ENCODE measurements around the gene CCT3.

Gene CCT3

DNA sequence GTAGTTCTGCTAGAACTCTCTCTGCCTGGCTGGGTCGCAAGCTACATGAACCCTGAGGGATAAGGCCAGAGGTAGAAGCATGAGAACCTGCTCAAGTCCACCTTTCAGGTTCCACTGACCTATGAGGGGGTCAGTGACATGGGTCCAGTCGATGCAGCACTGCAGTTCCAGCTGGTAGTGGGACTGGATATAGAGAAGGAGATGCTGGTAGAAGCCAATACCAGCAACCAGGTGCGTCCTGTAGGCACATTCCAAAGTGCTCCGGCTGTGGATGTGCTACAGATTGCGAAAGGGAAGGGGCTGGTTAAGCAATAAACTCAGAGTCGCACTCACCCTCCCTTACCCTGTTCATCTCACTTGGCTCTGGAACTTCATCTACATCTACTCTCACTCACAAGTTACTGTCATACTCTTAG is 61.1 kb downstream of the CCT3 start:
- no peak for DNase-seq

DNA sequence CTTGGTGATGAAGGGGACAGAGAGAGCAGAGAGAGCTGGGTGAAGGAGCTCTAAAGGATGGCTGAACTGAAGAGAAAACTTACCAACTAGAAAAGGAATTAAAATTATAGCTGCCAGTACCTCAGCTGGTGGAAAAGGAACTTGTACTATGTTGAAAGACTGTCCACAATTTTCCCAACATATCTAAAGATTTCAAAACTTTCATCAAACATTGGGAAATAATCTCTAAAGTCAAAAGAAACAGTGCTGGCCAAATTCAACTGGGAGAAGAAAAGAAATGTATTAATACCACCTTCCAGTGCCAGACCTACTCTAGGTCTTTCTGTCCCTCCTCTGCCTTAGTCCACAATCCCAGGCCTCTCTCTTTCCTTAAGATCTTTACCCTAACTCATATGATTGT is 61.6 kb downstream of the CCT3 start:
- DNase-seq, result no peak

DNA sequence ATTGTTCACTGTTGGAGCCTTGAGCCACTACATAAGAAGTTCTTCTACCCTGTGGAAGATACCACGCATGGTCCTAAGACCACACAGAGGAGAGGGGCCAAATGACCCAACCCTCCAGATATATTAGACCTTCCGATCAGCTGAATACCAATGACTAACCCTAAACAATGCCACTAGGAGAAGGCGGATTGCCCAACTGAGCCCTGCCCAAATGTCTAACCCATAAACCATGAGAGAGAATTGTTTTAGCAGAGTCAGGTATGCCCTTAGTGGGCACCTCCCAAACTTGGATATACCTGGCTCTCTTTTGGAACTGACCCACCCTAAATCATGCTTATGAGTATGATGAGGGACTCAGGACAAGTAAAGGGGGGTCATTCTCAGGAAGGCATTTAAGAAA is 67.8 kb downstream of the CCT3 start:
- DNase-seq, result no peak

DNA sequence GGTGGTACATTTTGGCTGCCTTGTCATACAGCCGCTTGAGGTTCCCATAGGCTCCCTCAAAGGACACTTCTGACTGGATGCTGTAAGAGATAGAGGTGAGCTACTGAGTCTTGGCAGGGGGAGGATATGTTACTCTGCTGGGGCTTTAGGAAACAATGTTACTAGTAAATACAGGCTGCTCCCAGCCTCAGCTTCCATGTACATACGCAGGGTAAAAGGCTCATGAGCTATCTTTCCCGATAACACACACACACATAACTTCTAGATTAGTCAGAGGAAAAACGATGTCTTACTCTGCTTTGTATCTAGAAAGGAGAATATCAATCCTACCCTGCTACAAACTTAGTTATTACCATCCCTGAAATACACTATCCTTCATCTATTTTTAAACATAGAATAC is 69.8 kb downstream of the CCT3 start:
- DNase-seq, result no peak

DNA sequence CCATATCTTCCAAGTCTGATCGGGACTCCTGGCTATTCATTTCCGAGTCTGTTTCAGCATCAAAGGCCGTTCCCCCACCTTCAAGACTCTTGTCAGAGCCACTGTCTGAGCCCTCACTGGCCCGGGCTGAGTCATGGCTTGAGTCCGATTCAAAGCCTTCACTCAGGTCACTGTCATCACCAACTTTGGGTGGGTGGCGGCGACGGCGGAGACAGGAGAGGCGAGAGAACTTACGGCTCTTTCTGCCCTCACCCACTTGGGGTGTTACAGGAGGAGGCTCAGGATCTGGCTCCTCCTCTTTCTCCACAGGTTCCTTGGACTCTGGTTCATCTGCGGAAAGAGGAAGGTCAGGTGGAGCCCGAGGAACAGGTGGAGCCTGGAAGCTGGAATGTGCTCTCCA is 72.0 kb downstream of the CCT3 start:
- DNase-seq, result no peak

DNA sequence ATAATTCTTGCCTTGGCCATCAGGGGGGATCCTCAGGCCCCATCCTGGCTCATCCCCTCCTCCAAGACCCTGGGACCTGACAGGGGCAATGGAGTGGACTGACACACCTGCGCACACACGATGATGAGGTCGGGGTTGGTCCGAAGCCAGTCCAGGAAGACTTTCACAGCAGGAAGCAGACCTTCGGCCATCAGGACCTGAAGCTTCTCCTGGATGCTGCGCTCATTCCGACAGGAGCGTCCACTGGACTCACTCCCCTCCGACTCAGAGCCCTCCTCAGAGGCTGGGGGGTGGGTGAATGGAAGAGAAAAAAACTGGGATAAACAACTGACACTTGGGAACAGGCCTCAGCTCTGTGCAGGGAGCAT is 74.8 kb downstream of the CCT3 start:
- DNase-seq, result no peak

DNA sequence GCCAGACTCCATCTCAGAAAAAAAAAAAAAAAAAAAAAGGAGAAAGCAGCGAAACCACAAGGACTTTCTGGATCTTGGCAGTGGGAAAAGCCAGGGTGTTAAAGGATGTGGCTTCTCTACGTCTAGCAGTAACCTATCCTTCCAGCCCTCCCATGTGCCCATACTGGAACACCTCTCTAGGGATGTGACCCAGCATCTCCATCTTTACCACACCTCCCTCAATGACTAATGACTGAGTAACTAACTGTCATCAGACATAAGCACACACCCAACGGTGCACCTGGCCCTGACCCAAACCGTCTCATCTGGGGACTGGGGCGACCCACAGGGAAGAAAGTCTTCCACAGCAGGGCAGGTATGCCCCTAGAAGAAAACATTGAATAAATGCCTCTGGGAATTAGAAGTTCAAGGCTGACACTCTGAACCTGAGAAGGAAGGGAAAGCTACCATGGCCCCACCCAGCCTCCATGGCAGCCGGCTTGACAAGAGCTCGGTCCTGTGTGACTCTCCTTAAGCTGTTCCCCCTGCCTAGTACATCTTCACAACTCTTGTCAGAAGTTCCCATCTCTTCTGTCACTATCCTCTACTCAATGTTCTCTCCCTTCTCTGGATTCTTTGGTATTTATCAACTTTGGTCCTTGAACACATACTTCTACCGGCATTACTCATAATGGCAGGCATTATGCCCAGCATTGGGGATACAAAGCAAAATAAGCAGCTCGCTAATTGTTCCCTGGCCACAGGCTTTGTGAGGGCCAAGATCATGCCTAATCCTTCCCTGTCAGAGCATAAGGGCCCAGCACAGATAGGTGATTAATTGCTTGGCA is 75.4 kb downstream of the CCT3 start:
- no peak for DNase-seq

DNA sequence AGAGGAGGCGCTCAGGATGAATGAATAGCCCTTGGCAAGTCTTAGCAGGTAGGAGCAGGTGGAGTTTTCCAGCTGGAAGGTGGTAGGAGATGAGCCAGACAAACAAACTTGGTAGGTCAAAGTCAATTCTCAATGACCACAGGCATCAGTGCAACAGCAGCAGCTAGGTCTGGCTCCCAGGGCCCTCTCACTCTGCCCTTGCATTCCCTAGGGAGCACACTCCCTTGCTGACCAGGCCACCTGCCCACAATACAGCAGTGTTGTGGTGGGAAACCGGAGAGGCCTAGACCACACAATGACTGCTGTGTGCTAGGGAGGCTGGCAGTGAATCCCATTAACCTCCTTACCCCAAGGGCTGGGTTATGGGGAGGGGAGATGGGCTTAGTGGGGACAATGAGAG is 77.2 kb downstream of the CCT3 start:
- no peak for DNase-seq

DNA sequence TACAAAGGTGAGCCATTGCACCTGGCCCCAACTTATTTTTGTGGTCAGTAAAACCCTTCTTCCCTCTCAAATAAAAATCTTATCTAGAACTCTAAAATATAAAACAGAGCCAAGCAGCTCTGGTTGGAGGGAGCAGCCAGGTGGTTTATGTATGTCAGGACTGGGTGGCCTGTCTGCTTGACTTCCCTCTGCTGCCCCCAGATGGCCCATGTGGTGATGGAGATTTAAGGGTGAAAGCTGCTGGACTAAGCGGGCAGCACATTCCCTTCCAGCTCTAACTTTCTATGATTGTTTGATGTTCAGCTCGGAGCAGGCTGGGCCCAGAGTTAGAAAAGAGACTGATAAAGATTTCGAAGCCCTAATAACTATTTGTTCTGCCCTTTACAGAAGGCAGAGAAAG is 78.3 kb downstream of the CCT3 start:
- DNase-seq, result no peak
